ENCODE measurements around the gene PTGR3. TPM values are rescaled to one million over a fixed set of nuclear protein-coding genes. Genes with fewer than 3 reads are reported as not detected.

Gene PTGR3
- total and polyA plus RNA-seq, 2 of the 8 experiments (the other 6 are each of a cell fraction or from before 2014, with no cell fraction given), result 2.0 to 3.6 TPM

DNA sequence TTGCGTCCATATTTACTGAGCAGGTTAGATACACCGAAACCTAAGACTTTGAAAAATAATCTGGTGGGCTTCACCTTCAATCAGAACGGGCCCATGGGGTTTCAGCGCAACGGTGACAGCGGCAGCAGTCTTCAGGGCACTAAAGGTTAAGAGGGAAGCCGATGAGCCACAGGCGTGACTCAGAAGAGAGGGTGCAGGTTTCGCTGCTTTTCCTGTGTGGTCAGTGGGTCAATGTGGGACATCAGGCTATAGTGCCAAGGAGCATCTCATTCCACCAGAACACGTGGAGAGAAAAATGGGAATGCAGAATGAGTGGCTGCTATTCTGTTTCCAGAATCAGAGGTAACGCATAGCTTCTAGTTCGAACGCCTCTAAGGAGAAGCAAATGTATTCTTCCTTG lies 8.9 kb downstream of the PTGR3 start (continued):
- no peak for TF ChIP-seq SP2 (IDR thresholded peaks at IDR 0.05; ENCODE audit: low read length)

Measured in H1 (cell line).